GM21526 (cell line): ENCODE results near the gene ADH1C.

Experiments
- ATAC-seq: cut with Tn5 transposase; IDR thresholded peaks from one replicate; pipeline ENCODE4 v1.9.1; 2021; ENCODE audit warnings: moderate library complexity; ENCODE audit not compliant: unreplicated experiment, low FRiP score

The ADH1C gene

GRCh38 chr4:99310389-99310788 is 42.2 kb downstream of the ADH1C start:
- no peak for ATAC-seq

GRCh38 chr4:99305638-99306400 is 46.7 kb downstream of the ADH1C start:
- no peak for ATAC-seq

GRCh38 chr4:99301376-99302164 is 51.0 kb downstream of the ADH1C start:
- ATAC-seq, result no peak

GRCh38 chr4:99300934-99301333 is 51.6 kb downstream of the ADH1C start:
- ATAC-seq, result no peak

- no peak for ATAC-seq
These were observed 59.2 kb downstream of the ADH1C start for GRCh38 chr4:99293357-99293756.

- ATAC-seq, result no peak
These were observed 61.4 kb downstream of the ADH1C start, which contains the start of gene ADH1A for GRCh38 chr4:99290848-99291786. Gene ADH1A (minus strand): TSS chr4:99290985. CDS start chr4:99290914, 71 bp downstream.
